ENCODE data around the gene TGFB3.

- TF ChIP-seq, protein P1, sequence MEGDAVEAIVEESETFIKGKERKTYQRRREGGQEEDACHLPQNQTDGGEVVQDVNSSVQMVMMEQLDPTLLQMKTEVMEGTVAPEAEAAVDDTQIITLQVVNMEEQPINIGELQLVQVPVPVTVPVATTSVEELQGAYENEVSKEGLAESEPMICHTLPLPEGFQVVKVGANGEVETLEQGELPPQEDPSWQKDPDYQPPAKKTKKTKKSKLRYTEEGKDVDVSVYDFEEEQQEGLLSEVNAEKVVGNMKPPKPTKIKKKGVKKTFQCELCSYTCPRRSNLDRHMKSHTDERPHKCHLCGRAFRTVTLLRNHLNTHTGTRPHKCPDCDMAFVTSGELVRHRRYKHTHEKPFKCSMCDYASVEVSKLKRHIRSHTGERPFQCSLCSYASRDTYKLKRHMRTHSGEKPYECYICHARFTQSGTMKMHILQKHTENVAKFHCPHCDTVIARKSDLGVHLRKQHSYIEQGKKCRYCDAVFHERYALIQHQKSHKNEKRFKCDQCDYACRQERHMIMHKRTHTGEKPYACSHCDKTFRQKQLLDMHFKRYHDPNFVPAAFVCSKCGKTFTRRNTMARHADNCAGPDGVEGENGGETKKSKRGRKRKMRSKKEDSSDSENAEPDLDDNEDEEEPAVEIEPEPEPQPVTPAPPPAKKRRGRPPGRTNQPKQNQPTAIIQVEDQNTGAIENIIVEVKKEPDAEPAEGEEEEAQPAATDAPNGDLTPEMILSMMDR (IDR thresholded peaks at IDR 0.05; ENCODE audit: low read depth, low read length, poor library complexity, severe bottlenecking) = no peak
- no peak for TF ChIP-seq EZH2phosphoT487 (IDR thresholded peaks at IDR 0.05; ENCODE audit: borderline replicate concordance, low read length)
Observed at GRCh38 chr14:75959031-75959430, 22.8 kb downstream of the TGFB3 start.

Data from DOHH2 (cell line).